Embryonic facial prominence (tissue), 1 donor: Measurements from ENCODE around the gene SOAT1.
A peak's percentile ranks its signal among the peaks of the same experiment; 100 is the strongest.
"Not testable (repeated sequence)": the region's sequence is repeated elsewhere in the genome, so short reads cannot be mapped to it uniquely, and the experiment has no call there.

Experiments
- DNase-seq: peaks from one replicate; pipeline ENCODE4 v3.0.0-alpha.2; 2016; ENCODE audit errors: extremely low spot score

The SOAT1 gene

DNA sequence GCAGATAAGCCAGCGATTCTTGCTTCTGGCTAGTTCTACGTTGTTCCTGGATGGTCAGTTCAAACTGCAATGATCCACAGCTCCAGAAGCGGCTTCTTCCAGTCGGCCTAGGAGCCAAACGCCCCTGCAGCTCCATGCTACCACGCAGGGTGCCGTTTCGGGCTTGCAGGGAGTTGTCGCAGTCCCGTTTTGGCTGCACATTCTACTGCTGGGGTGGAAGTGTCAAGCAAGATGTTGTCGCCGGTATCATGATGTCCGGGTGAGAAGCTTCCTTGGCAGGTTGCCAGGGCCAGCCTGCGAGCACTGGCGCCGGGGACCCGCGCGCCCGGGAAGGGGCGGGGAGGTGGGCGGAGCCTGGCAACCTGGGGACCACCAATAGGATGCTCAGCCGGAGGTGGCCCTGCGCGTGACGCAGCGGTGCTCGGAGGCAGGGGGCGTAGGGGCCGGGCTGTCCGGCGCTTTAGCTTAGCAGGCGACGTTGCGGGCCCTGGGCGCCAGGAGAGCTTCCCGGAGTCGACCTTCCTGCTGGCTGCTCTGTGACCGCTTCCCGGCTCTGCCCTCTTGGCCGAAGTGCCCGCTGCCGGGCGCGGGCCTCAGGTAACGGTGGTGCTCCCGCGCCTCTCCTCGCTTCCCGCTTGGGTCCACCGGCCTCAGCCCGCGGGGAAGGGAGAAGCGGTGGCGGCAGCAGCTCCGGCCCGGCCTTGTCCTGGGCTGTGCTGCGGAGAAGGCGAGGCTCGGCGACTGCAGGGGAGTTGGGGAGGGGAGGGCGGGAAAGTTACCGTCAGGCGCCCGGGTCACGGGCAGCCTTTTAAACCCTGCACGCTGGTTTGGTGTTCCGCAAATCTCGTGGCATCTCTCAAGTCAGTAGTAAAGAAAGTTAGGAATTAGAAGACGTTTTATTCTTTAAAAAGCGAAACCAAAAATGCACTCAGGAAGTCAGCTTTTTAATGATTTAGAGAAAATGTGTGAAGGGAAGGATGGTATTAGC, at the start of gene SOAT1:
TSS of gene SOAT1 (plus strand) at position 458 of the 988 bp plus-strand sequence. CDS start 8,888 bp downstream, outside the sequence.
- peak; percentile 69 for DNase-seq

DNA sequence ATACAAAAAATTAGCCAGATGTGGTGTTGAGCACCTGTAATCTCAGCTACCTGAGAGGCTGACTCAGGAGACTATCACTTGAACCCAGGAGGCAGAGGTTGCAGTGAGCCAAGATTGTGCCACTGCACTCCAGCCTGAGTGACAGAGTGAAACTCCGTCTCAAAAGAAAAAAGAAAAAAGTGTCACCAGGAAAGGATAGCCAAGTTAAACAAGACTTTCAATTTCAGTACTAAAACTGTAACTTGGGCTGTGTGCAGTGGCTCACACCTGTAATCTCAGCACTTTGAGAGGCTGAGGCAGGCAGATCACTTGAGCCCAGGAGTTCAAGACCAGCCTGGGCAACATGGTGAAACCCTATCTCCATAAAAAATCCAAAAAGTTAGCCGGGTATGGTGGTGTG, 48.2 kb upstream of the SOAT1 start:
- not testable (repeated sequence) for DNase-seq

DNA sequence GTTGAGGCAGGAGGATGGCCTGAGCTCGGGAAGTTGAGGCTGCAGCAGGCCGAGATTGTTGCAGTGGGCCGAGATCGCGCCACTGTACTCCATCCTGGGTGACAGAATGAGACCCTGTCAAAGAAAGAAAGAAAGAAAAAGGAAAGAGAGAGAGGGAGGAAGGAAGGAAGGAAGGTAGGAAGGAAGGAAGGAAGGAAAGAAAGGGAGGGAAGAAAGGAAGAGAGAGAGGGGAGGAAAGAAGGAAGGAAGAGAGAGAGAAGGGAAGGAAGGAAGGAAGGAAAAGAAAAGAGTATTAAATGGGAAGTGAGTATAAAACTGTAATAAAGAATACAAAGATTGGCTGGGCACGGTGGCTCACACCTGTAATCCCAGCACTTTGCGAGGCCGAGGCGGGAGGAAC, 45.7 kb upstream of the SOAT1 start:
- no peak for DNase-seq

DNA sequence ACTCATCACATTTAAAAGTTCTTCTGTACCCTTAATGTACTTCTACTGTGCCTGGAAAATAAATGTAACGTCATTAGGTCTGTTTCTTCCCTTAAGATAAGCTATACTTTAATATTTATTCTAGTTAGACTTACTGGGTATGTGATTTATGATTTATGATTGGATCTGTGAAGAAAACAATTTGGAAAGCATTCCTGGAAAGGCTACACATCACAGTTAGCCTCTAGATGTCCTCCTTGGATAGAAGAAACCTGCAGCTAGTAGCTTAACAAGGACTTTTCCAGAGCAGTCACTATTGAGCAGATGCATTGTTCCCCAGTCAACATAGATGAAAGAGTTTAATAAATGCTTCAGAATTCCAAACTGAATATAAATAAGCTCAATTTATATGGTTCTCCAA, 41.9 kb upstream of the SOAT1 start:
- no peak for DNase-seq

DNA sequence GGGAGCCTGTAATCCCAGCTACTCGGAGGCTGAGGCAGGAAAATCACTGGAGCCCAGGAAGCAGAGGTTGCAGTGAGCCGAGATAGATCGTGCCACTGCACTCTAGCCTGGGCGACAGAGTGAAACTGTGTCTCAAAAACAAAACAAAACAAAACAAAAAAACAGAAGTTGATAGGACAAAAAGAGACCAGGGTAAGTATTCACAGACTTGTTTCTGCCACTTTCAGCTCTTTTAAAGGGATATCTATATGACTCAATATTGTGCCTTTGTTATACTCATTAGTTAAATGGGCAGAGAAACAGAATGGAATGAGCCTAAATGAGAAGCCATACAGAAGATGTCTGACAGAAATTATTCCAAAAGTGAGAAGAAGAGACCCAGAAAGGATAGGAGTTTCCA, 41.0 kb upstream of the SOAT1 start:
- DNase-seq = no peak

DNA sequence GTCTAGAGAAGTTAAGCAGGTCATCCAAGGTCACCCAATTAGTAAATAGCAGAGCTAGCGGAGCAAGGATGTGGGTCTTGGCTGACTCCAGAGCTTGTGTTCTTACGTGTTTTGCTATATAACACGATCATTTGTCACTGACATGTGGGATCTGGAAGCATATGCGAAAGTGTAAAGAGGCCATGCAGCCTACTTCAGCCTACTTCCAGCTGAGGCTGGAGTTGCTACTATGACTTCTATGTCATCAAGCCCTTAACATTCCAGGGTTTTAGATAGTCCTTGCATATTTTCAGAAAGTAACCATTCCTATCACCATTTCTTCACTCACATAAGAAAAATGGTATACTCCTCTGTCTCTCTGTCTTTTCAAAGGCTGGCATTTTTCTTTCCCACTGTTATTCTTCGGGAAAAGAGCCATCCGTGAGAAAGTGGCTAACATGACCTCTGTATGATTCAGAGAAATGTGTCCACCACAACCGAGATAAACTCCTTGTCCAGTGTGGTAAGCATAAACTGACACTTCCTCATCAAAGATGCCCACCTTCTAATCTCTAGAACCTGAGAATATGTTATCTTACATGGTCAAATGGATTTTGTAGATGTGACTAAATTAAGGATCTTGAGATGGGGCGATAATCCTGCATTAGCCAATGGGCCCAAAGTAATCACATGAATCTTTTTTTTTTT, 40.2 kb upstream of the SOAT1 start:
- DNase-seq = no peak

DNA sequence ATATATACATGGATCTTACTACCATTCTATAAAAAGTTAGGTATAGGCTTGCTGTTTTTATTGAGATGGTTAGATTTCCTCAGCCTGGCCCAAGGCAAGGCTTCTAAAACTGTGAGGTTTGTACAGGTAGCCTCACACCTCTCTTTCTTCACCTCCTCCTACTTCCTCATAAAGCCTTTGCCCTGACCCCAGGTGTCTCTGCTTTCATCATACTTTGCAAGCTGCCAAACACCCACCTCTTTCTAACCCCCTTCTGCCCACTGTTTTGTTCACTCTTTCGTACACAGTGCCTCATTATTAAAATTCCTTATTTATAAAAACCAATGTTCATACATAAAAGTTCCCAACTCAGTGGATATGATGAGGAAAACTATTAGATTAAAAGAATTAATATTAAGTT, 31.4 kb upstream of the SOAT1 start:
- no peak for DNase-seq

DNA sequence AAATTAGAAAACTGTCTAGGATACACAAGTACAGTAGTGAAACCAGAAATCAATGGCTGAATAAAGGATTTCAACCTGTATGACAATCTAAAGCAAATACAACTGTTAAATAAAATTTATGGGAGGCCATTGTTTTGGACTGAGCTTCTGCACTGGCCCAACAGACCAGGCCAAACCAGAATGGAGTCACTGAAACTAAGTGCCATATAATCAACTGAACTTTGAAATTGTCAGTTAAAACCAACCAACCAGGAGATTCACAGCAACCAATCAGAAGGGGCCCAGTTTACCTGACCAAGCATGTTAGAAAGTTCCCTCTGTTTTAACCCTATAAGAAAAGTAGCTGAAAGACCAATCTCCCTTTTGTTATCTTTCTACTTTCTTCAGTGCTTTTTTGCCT, 30.5 kb upstream of the SOAT1 start:
- no peak for DNase-seq

DNA sequence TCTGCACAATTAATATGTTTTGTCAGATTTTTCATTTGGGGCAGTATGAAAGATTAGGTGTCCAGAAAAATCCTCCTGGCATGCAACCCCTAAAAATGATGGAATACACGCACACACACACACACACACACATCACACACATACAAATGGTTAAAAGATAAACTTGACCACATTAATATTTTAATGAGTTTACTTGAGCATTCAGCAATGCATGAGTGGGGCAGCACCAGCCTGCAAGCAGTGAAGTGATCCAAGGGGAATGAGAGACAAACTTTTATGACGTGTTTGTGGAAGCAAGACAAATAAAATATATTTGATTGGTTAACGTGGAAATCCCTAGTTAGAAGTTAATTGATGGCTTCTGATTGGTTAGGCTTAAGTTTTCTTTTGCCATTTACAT, 29.1 kb upstream of the SOAT1 start:
- DNase-seq = no peak

DNA sequence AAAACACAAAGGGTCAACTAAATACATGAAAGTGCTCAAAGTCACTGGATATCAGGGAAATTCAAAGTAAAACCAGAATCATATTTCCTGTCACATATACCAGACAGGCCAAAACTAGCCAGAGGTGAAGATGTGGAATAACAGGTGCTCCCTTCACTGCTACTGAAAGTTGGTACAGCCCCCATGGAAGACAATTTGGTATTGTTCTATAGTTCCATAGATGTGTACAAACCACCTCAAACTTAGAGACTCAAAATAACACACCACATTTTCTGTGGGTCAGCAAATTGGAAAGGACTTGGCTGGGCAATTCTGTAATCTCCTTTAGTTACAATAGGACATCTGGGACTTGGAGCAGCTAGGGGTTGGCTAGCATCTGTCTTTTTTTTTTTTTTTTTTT, 24.5 kb upstream of the SOAT1 start:
- DNase-seq = no peak

DNA sequence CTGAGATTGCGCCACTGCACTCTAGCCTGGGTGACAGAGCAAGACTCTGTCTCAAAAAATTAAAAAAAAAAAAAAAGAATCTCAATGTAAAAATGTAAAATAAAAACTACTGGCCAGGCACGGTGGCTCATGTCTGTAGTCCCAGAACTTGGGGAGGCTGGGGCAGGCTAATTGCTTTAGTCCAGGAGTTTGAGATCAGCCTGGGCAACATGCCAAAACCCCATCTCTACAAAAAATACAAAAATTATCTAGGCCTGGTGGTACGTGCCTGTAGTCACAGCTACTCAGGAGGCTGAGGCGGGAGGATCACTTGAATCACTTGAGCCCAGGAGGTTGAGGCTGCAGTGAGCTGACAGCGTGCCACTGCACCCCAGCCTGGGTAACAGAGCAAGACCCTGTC, 19.2 kb upstream of the SOAT1 start:
- DNase-seq = not testable (repeated sequence)

DNA sequence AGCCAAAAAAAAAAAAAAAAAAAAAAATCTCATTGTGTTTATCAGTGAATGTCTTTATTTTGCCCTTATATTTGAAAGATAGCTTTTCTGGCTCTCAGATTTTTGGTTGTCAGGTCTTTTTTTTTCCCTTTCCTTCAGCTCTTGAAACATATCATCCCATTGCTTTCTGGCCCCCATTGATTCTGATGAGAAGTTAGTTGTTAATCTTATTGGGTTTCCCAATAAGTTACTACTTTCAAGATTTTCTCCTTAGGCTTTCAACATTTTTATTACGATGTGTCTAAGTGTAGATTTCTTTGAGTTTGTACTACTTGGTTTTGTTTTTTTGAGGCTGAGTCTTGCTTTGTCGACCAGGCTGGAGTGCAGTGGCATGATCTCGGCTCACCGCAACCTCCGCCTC, 14.7 kb upstream of the SOAT1 start:
- no peak for DNase-seq

DNA sequence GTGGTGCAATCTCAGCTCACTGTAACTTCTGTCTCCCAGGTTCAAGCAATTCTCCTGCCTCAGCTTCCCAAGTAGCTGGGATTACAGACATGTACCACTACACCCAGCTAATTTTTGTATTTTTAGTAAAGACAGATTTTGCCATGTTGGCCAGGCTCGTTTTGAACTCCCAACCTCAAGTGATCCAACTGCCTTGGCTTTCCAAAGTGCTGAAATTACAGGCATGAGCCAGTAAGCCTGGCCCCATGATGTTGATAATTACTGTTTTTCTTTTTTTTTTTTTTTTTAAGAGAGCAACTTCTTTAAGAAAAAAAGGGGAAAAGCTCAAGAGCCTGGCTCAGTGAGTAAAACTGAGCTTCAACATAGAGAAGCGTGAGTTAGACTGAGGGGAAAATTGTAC, 9.6 kb upstream of the SOAT1 start:
- DNase-seq = no peak

DNA sequence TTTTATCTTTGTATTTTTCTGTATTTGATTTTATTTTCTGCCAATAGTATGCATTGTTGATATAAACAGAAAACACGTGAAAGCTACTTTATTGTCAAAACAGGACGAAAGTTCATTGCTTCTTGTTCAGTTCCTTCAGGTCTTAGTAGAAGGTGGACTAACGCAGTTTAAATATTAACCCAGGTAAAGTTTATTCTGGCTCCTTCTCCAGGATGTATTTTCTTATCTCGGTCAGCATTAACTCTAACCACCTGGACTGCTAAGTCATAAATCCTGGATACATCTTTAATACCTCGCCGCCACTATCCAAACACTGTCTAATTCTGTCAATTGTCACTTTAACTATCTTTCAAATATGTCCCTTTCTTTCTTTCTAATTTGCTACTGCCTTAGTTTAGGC, 5.7 kb upstream of the SOAT1 start:
- no peak for DNase-seq

DNA sequence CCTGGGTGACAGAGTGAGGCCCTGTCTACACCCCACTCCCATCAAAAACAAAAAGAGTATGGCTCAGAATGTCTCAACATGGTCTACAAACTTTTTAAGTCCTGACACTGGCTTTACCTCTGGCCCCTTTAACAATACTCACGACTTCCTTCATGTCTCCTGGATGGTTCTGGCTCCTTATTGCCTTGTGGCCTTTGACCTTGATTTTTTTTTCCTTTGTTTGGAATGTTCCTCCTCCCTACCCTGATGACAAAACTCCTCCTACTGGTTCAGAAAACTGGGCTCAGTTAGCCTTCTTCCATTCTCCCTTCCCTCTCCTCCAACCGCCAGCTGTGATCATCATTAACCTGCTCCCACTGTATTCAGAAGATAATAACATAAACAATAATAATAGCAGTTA, 4.6 kb upstream of the SOAT1 start:
- DNase-seq = no peak

DNA sequence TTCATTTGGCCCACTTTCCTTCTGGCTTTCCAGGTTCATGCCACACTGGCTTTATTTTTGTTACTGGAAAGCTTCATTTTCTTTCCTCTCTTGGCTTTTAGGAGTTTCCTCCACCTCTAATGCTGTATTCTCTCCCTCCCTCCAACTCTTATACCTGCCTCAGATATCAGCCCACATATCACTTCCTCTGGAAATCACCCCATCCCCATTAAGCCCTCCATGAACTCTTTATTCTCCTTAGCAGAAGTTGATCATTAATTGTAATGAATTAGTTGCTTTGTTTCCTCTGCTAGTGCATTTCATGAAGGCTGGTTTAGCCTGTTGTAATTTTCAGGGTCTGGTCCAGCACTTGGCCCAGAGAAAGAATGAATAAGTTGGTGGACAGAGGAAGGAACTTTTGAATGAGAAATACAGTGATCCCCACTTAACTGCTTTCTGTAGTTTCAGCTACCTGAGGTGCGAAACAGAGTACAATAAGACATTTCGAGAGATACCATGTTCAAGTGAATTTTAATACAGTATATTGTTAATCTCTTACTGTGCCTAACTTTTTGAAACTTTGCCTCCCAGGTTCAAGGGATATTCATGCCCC, 1.7 kb downstream of the SOAT1 start:
- no peak for DNase-seq

DNA sequence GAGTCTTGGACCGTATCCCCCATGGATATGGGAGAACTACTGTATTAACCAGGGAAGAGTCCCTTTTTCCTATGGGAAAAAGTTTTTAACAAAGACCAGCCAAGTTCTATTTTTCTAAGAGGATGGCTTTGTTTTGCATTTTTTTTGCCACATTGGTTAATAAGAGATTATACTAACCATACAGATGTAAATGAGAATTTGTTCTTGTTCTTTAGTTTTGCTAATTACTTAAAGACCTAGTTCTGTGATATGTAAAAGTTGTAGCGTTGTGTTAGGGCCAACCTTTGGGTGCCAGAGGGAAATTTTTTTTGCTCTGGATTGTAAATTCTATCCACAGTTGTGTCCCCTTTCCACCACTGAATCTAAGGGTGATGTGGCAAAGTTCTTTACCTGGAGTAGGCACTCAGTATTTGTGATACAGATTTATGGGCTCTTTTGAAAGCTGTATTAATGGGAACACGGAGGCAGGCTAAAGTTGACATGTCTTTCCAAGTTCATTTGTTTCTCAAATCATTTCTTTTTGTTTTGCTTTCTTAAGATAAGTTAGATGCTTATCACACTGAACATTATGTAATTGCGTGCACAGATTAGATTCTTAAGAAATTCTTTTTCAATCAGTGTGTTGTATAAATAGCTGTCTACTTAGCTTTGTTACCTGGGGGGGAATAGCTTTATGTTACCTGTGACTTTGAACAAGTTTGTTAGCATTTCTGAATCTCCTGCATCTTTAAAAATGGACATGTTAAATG, 2.9 kb downstream of the SOAT1 start:
- no peak for DNase-seq

DNA sequence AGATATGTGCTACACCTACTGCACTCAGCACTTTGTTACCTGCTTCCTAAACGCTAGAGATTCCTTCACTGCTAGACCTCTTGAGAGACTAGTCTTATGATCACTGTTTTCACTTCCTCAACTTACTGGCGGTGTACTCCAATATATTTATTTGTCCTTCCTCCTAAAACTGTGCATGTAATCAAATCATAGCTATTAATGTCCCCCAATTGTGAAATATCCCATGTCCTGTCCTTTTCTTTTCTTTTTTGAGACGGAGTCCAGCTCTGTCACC, 3.4 kb downstream of the SOAT1 start:
- DNase-seq = no peak

DNA sequence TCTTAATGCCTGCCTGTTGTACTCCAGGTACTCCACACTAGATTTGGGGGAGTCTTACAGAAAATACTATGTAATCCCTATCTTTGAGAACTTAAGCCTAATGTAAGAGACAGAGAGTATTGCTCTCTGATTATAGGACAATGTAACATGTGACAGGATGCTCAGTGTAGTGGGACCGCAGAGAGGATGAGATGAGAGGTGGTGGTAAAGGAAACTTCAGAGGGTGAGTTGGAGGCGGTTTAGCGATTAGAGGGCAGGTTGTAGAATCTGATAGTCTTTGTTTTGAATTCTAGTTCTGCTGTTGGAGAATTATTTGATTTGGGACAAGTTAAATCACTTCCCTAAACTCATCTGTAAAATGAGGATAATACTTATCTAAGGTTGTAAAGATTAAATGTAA, 5.4 kb downstream of the SOAT1 start:
- DNase-seq = no peak

DNA sequence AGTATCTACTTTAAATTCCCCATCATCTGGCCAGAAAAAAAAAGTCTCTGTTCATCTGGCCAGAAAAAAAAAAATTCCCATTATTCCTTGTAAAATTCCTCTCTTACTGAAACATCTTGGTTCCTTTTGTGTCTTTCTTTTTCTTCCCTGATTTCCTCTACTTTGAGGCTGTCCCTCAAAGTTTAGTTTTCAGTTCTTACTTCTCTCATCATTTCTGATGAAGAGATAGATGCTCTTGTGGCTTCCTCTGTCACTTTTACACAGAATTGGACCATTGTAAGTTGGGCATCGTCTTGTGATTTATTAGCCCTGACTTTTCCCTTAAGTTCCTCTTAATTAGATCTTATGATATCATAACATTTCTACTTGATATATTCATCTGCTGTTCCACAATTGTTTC, 6.5 kb downstream of the SOAT1 start:
- DNase-seq = no peak

DNA sequence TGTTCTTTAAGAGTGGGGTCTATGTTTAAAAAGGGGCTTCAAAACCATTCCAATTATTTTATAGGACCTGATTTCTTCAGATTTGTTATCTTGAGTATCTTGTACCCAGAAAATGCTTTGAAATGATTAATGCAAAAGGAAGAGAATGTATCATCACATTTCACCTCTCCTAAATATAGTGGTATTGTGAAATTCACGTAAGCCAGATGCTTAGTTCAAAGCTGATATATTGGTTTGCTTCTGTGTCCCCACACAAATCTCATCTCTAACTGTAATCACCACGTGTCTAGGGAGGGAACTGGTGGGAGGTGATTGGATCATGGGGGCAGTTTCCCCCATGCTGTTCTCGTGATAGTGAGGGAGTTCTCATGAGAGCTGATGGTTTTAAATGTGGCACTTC, 8.5 kb downstream of the SOAT1 start:
- no peak for DNase-seq

DNA sequence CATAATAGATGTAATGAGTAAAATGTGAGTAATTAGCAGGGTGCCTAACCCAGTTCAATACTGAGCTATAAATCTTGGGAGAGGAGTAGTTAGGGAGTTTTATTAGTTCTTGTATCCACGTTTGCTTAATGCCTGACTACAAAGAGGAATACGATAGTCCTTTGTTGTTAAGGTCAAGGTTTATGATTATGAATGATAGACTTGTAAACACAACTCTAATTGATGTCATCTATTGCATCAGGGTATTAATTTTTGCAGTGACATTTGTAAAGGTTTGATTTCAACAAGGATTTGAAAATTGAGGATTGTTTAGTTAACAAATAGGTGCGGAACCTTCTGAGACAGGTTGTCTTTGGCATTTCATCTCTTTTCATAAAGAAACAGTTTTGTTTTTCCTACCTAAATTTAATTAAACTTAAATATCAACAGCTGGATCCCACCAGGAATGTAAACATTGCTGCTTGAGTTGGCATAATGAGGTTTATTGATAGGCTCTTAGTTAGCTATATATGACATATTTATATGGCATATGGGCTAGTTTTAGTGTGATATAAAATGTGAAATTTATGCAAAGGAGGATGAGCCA, 9.7 kb downstream of the SOAT1 start:
- DNase-seq = no peak
